HepG2 (cell line): ENCODE results near the gene DDX1. TPM values are rescaled to one million over a fixed set of nuclear protein-coding genes. Genes with fewer than 3 reads are reported as not detected.

ENCODE experiments used
- ARHGAP35 ChIP-seq: sonication (generic); formaldehyde crosslinking; IDR thresholded peaks from 2 replicates; pipeline ENCODE4 v1.9.0; 2022; ENCODE audit warnings: mild to moderate bottlenecking, inconsistent platforms, moderate library complexity, missing genetic modification reagents, borderline replicate concordance
- ARNT2 ChIP-seq: sonication (generic); formaldehyde crosslinking; IDR thresholded peaks from 2 replicates; pipeline ENCODE4 v1.8.0; 2022; ENCODE audit warnings: mild to moderate bottlenecking, low read depth, missing genetic modification reagents, moderate library complexity
- ATF7-NPFF ChIP-seq: sonication (generic); formaldehyde crosslinking; IDR thresholded peaks from 2 replicates; pipeline ENCODE4 v1.8.1; 2023; ENCODE audit warnings: mild to moderate bottlenecking, low read depth, missing genetic modification reagents, moderate library complexity
- JUNB ChIP-seq: sonication (generic); formaldehyde crosslinking; IDR thresholded peaks from 2 replicates; pipeline ENCODE4 v1.8.0; 2022; ENCODE audit warnings: missing genetic modification reagents, mild to moderate bottlenecking, borderline replicate concordance
- KMT2A ChIP-seq: sonication (generic); formaldehyde crosslinking; IDR thresholded peaks from 2 replicates; pipeline ENCODE4 v1.4.0; 2020; ENCODE audit warnings: missing genetic modification reagents
- RFXANK ChIP-seq: IDR thresholded peaks from 2 replicates; pipeline ENCODE4 v1.6.1; 2016
- RFXAP ChIP-seq: sonication (generic); formaldehyde crosslinking; IDR thresholded peaks from 2 replicates; pipeline ENCODE4 v1.4.0; 2020; ENCODE audit warnings: missing genetic modification reagents, borderline replicate concordance
- SATB2 ChIP-seq: sonication (generic); formaldehyde crosslinking; IDR thresholded peaks from 2 replicates; pipeline ENCODE4 v1.5.0; 2020; ENCODE audit warnings: missing genetic modification reagents
- SIN3A ChIP-seq: IDR thresholded peaks from 2 replicates; pipeline ENCODE4 v1.6.1; 2011; ENCODE audit warnings: low read depth, mild to moderate bottlenecking, control low read depth, low read length, borderline replicate concordance
- SMYD3 ChIP-seq: sonication (generic); formaldehyde crosslinking; IDR thresholded peaks from 2 replicates; pipeline ENCODE4 v1.8.1; 2023; ENCODE audit warnings: mild to moderate bottlenecking, missing genetic modification reagents
- SP5 ChIP-seq: IDR thresholded peaks from 2 replicates; pipeline ENCODE4 v1.6.1; 2016; ENCODE audit warnings: low read depth, borderline replicate concordance
- U2AF2 ChIP-seq: fragments of 200-400 bp; formaldehyde crosslinking; IDR thresholded peaks from 2 replicates; pipeline ENCODE4 v1.6.1; 2017; ENCODE audit warnings: low read depth, mild to moderate bottlenecking, low read length
- WIZ ChIP-seq: sonication (generic); formaldehyde crosslinking; IDR thresholded peaks from 2 replicates; pipeline ENCODE4 v1.5.1; 2020; ENCODE audit warnings: mild to moderate bottlenecking, missing genetic modification reagents
- ZBTB38 ChIP-seq: sonication (generic); formaldehyde crosslinking; IDR thresholded peaks from 2 replicates; pipeline ENCODE4 v1.5.1; 2020; ENCODE audit warnings: mild to moderate bottlenecking, missing genetic modification reagents
- ZNF17 ChIP-seq: sonication (generic); formaldehyde crosslinking; IDR thresholded peaks from 2 replicates; pipeline ENCODE4 v1.5.0; 2020; ENCODE audit warnings: mild to moderate bottlenecking, missing genetic modification reagents
- ZNF33A ChIP-seq: sonication (generic); formaldehyde crosslinking; IDR thresholded peaks from 2 replicates; pipeline ENCODE4 v1.5.1; 2020; ENCODE audit warnings: missing genetic modification reagents, mild to moderate bottlenecking, moderate library complexity, borderline replicate concordance
- ZNF343 ChIP-seq: sonication (generic); formaldehyde crosslinking; IDR thresholded peaks from 2 replicates; pipeline ENCODE4 v1.4.0; 2020; ENCODE audit warnings: mild to moderate bottlenecking, missing genetic modification reagents
- ZNF552 ChIP-seq: sonication (generic); formaldehyde crosslinking; IDR thresholded peaks from 2 replicates; pipeline ENCODE4 v1.9.0; 2022; ENCODE audit warnings: missing genetic modification reagents, mild to moderate bottlenecking, borderline replicate concordance
- ZNF570 ChIP-seq: sonication (generic); formaldehyde crosslinking; IDR thresholded peaks from 2 replicates; pipeline ENCODE4 v1.4.0; 2020; ENCODE audit warnings: mild to moderate bottlenecking, missing genetic modification reagents, borderline replicate concordance
- ZNF790 ChIP-seq: sonication (generic); formaldehyde crosslinking; IDR thresholded peaks from 2 replicates; pipeline ENCODE4 v1.8.0; 2022; ENCODE audit warnings: missing genetic modification reagents, mild to moderate bottlenecking, borderline replicate concordance
- polyA plus RNA-seq, 8 experiments: library from polyadenylated mRNA; depleted of rRNA in 3 of 8; stranded (reverse) in 7 of 8; unstranded in 1 of 8; fragments of >200 nt; fragmentation: Illumina TruSeq in 4 of 8; extraction: Trizol in 4 of 8; gene quantifications; 2 replicates each; pipeline versions ENCODE4 v1.2.1 to v1.2.3, GENCODE V29; 2011 to 2016; ENCODE audit warnings: low read depth in 4 of 8, missing spikeins in 1 of 8, mixed read lengths in 1 of 8; ENCODE audit not compliant: insufficient read depth in 1 of 8
- total RNA-seq, 5 experiments: library from RNA; depleted of rRNA; stranded (reverse); fragments of >200 nt; fragmentation: Illumina TruSeq; extraction: Trizol; gene quantifications; 2 replicates each; pipeline ENCODE4 v1.2.3, GENCODE V29; 2016; ENCODE audit warnings: low read depth in 1 of 5
- TF ChIP-seq, protein P1 (sequence below): sonication (generic); formaldehyde crosslinking; IDR thresholded peaks from 2 replicates; pipeline ENCODE4 v1.4.0; 2020; ENCODE audit warnings: missing genetic modification reagents
- TF ChIP-seq, protein P2 (sequence below): sonication (generic); formaldehyde crosslinking; IDR thresholded peaks from 2 replicates; pipeline ENCODE4 v1.4.0; 2020; ENCODE audit warnings: mild to moderate bottlenecking, low read depth, missing genetic modification reagents

DDX1 gene
- total and polyA plus RNA-seq, 2 of the 13 experiments (the other 11 are each of a cell fraction or from before 2014, with no cell fraction given) = 81.6 to 130 TPM

DNA sequence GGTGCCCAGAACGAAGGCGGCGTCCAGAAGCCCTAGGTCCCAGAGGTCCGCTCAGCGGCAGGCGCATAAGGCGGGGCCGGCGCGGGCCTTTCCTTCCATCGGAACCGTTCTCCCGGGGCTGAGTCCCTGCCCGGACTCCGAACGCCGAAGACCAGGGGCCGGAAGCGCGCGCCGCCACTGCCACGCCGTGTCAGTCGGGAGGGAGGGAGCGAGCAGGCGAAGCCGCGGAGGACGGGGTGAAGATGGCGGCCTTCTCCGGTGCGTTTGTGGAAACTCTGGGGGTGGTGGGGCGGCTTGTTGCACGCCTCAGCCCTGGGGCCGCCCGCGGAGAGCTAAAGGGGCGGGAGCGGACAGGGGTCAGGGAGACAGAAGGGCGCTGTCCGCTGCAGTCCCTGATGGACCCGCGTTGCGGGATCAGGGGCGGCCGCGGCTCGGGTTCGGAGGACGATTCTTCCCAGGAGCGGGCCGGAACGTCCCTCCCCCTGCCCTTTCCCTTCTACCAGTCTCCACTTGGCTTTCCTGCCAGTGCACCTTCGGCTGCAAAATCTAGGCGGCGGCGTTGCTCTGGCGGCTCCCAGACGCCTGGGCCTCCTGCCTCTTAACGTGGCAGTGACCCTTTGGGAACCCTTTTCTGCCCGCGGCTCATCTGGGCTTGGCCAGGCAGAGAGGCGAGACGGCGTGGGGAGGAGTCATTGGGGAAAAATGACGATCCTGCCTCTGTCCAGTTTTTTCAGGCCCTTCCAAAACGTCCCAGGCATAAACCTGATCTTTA, at the start of gene DDX1 (continued):
- TF ChIP-seq, protein P1, sequence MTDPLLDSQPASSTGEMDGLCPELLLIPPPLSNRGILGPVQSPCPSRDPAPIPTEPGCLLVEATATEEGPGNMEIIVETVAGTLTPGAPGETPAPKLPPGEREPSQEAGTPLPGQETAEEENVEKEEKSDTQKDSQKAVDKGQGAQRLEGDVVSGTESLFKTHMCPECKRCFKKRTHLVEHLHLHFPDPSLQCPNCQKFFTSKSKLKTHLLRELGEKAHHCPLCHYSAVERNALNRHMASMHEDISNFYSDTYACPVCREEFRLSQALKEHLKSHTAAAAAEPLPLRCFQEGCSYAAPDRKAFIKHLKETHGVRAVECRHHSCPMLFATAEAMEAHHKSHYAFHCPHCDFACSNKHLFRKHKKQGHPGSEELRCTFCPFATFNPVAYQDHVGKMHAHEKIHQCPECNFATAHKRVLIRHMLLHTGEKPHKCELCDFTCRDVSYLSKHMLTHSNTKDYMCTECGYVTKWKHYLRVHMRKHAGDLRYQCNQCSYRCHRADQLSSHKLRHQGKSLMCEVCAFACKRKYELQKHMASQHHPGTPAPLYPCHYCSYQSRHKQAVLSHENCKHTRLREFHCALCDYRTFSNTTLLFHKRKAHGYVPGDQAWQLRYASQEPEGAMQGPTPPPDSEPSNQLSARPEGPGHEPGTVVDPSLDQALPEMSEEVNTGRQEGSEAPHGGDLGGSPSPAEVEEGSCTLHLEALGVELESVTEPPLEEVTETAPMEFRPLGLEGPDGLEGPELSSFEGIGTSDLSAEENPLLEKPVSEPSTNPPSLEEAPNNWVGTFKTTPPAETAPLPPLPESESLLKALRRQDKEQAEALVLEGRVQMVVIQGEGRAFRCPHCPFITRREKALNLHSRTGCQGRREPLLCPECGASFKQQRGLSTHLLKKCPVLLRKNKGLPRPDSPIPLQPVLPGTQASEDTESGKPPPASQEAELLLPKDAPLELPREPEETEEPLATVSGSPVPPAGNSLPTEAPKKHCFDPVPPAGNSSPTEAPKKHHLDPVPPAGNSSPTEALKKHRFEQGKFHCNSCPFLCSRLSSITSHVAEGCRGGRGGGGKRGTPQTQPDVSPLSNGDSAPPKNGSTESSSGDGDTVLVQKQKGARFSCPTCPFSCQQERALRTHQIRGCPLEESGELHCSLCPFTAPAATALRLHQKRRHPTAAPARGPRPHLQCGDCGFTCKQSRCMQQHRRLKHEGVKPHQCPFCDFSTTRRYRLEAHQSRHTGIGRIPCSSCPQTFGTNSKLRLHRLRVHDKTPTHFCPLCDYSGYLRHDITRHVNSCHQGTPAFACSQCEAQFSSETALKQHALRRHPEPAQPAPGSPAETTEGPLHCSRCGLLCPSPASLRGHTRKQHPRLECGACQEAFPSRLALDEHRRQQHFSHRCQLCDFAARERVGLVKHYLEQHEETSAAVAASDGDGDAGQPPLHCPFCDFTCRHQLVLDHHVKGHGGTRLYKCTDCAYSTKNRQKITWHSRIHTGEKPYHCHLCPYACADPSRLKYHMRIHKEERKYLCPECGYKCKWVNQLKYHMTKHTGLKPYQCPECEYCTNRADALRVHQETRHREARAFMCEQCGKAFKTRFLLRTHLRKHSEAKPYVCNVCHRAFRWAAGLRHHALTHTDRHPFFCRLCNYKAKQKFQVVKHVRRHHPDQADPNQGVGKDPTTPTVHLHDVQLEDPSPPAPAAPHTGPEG (CRISPR knock-in tag) = peak; percentile 98
- peak; percentile 82; the same call in 1 of the 2 replicates for TF ChIP-seq ZNF570
- TF ChIP-seq ZNF33A (CRISPR knock-in tag) = peak; percentile 87; the same call in 1 of the 2 replicates
- TF ChIP-seq SMYD3 = no peak
- TF ChIP-seq ZNF17 = no peak
- peak; percentile 97; the same call in 1 of the 2 replicates for TF ChIP-seq ZNF790 (CRISPR knock-in tag)
- TF ChIP-seq ARHGAP35 (CRISPR knock-in tag) = peak; percentile 99; the same call in 1 of the 2 replicates
- TF ChIP-seq JUNB (CRISPR knock-in tag) = 0 out of 2 replicates have a peak, but pooled peaks have one; percentile 42
- TF ChIP-seq WIZ (CRISPR knock-in tag) = peak; percentile 95
- peak; percentile 99 for TF ChIP-seq ARNT2 (CRISPR knock-in tag)
- peak; percentile 98 for TF ChIP-seq RFXAP (CRISPR knock-in tag)
- TF ChIP-seq, protein P2, sequence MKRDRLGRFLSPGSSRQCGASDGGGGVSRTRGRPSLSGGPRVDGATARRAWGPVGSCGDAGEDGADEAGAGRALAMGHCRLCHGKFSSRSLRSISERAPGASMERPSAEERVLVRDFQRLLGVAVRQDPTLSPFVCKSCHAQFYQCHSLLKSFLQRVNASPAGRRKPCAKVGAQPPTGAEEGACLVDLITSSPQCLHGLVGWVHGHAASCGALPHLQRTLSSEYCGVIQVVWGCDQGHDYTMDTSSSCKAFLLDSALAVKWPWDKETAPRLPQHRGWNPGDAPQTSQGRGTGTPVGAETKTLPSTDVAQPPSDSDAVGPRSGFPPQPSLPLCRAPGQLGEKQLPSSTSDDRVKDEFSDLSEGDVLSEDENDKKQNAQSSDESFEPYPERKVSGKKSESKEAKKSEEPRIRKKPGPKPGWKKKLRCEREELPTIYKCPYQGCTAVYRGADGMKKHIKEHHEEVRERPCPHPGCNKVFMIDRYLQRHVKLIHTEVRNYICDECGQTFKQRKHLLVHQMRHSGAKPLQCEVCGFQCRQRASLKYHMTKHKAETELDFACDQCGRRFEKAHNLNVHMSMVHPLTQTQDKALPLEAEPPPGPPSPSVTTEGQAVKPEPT = peak; percentile 96
- peak; percentile 93; the same call in 1 of the 2 replicates for TF ChIP-seq ZBTB38
- TF ChIP-seq ZNF552 (CRISPR knock-in tag) = peak; percentile 98
- TF ChIP-seq ZNF343 (CRISPR knock-in tag) = peak; percentile 98
- peak; percentile 77 for TF ChIP-seq U2AF2
- peak; percentile 100 for TF ChIP-seq KMT2A (CRISPR knock-in tag)
- TF ChIP-seq SP5 (CRISPR knock-in tag) = peak; percentile 60
- TF ChIP-seq SATB2 = peak; percentile 96
- peak; percentile 87; the same call in 1 of the 2 replicates for TF ChIP-seq RFXANK (CRISPR knock-in tag)
- TF ChIP-seq SIN3A = peak; percentile 84; the same call in 1 of the 2 replicates
- peak; percentile 98 for TF ChIP-seq ATF7-NPFF (CRISPR knock-in tag)
